Measurements from ENCODE around the gene LGR4. TPM values are rescaled to one million over a fixed set of nuclear protein-coding genes. Genes with fewer than 3 reads are reported as not detected.

LGR4 gene
- total RNA-seq, 1 experiment from 2014 or later: 7.1 TPM

DNA sequence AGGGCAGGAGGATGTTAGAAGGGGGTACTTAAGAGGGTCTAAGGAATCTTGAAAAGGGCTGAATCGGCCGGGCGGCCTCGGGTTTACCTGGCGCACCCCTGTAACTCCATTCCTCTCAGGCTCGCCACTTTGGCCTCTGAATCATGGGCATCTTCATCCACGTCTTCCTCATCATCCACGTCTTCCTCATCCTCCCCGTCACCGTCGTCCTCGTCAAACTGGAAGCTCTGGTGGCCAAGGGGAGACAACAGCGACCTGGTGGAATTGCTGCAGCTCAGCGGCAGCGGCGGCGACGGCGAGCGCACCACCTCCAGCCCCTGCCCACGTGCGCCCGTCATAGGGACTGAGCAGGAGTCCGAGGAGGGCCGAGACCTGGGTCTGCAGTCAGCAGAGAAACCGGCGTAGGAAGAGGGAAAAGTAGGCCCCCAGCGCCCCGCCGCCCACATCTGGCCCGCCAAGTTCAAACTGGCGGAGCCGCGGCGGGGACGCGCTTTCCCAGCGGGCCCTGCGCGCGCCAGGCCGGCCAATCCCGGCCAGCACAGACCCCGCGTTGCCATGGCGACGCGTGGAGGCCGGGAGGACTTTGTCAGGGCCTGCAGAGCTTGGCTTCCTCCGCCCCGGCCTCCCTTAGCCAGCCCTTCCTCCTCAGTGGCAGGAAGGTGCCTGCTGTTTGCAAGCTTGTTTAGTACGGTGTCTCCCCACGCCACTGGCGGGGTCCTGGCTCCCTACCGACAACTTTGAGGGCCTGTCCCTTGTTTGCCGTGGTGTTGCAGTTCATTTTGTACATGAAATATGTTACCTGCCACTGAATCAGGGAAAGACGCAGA, 109.6 kb downstream of the LGR4 start, which contains the start of gene CCDC34 (continued):
- TF ChIP-seq MAX (IDR thresholded peaks at IDR 0.05): peak; percentile 61; the same call in 1 of the 2 replicates
- TF ChIP-seq ZFX (IDR thresholded peaks at IDR 0.05): peak; percentile 85
- TF ChIP-seq SRF (IDR thresholded peaks at IDR 0.05; ENCODE audit: low read depth): no peak
- TF ChIP-seq POLR2A (IDR thresholded peaks at IDR 0.05; ENCODE audit: borderline replicate concordance, extremely low read depth, insufficient read depth, insufficient read length): peak; percentile 58

DNA sequence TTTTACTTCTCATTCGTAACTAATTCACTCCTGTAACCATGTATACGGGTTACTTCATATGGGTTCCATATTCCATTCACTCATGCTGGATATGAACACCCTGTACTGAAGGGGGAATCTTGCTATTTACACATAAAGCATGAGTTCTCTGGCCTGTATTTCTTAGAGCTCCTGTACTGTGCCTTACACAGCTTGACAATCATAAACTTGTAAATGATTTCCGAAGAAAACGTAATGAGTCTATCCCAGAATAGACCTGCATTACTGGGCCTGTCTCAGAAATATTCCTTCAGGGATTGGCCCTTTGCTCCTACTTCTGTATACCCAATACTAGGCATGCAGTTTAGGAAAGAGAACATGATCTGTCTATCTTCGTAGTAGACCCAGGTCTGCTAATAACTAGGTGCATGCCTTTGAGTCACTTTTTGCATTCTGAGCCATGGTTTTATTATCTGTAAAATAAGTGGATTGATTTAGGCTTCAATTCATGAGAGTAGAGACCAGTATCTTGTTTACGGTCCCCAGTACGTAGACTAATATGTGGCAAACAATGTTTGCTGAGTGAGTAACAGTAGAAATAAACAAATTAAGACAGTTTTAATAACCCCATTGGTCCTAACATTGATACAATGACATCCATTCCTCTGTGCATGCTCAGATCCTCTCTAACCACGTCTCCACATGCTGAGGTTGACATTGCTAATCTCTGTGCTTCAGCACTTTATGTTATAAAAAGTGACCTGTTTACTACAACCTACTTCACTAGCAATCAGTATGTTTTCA, 110.8 kb downstream of the LGR4 start:
- Histone ChIP-seq H3K27me3 (ENCODE audit: insufficient read depth, low read length) (no peaks in the 10 kb centered on the region), H3K9me2 (ENCODE audit: insufficient read depth) (no peaks in the 10 kb centered on the region), H3K4me3 (replicated peaks in 1 of 2; ENCODE audit: low read depth in 1 of 2, low read length in 2 of 2) (peak overlapping the region; percentile 73 to 86), H3K27ac (ENCODE audit: low read depth, low read length) (no peak overlapping the region), H3K4me2 (ENCODE audit: low read length) (peak overlapping the region; percentile 93), H3K9me3 (ENCODE audit: control insufficient read depth in 1 of 2, insufficient read depth in 1 of 2, low read depth in 1 of 2, low read length in 2 of 2) (no peaks in the 10 kb centered on the region), H3K79me2 (ENCODE audit: insufficient read depth, low read length) (no peaks in the 10 kb centered on the region), H2AFZ (ENCODE audit: low read depth, low read length, poor library complexity, severe bottlenecking) (no peak overlapping the region), H3K9ac (ENCODE audit: low read length) (peak overlapping the region; percentile 78), H4K20me1 (ENCODE audit: insufficient read depth) (no peaks in the 10 kb centered on the region), H3K4me1 (ENCODE audit: control insufficient read depth in 1 of 2, insufficient read depth in 2 of 2, low read length in 2 of 2) (peaks cover 4 to 23% of the 10 kb centered on the region in 2 experiments; a peak in 3 of 4 replicates), H3K36me3 (ENCODE audit: control insufficient read depth in 1 of 2, insufficient read depth in 2 of 2, low read length in 2 of 2) (no peaks in the 10 kb centered on the region)
- ChIA-PET RAD21 (ENCODE audit: low non-redundant PET in 1 of 2, low total read pairs in 2 of 2, uncharacterized antibody in 2 of 2, unreplicated experiment in 2 of 2) (no interaction called here), CTCF (no interaction called here), POLR2A (no interaction called here)
- intact Hi-C loops (cut with micrococcal nuclease): no loop called here
- DNase-seq (ENCODE audit: low read depth, low spot score) (no peak), ATAC-seq (no peak)
- no TSS peak for BruUV-seq (replicated peaks)
- TF ChIP-seq, protein P1, sequence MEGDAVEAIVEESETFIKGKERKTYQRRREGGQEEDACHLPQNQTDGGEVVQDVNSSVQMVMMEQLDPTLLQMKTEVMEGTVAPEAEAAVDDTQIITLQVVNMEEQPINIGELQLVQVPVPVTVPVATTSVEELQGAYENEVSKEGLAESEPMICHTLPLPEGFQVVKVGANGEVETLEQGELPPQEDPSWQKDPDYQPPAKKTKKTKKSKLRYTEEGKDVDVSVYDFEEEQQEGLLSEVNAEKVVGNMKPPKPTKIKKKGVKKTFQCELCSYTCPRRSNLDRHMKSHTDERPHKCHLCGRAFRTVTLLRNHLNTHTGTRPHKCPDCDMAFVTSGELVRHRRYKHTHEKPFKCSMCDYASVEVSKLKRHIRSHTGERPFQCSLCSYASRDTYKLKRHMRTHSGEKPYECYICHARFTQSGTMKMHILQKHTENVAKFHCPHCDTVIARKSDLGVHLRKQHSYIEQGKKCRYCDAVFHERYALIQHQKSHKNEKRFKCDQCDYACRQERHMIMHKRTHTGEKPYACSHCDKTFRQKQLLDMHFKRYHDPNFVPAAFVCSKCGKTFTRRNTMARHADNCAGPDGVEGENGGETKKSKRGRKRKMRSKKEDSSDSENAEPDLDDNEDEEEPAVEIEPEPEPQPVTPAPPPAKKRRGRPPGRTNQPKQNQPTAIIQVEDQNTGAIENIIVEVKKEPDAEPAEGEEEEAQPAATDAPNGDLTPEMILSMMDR (IDR thresholded peaks at IDR 0.05 in 2 of 3, conservative IDR thresholded peaks at IDR 0.05 in 1 of 3; ENCODE audit: borderline replicate concordance in 1 of 3, insufficient read depth in 1 of 3, low read depth in 2 of 3, low read length in 2 of 3): no peak
- TF ChIP-seq POLR2AphosphoS5 (IDR thresholded peaks at IDR 0.05; ENCODE audit: low read depth, low read length): no peak
- no peak for TF ChIP-seq YY1 (IDR thresholded peaks at IDR 0.05; ENCODE audit: extremely low read depth, insufficient replicate concordance, low read depth, low read length)
- no peak for TF ChIP-seq ZBTB33 (IDR thresholded peaks at IDR 0.05; ENCODE audit: extremely low read depth, insufficient replicate concordance, low read length)
- no peak for TF ChIP-seq JUND (IDR thresholded peaks at IDR 0.05)
- TF ChIP-seq POLR2A (IDR thresholded peaks at IDR 0.05; ENCODE audit: borderline replicate concordance, extremely low read depth, insufficient read depth, insufficient read length): no peak
- TF ChIP-seq TCF7L2 (IDR thresholded peaks at IDR 0.05; ENCODE audit: borderline replicate concordance, extremely low read depth, insufficient read depth, insufficient read length): no peak
- no peak for TF ChIP-seq EGR1 (IDR thresholded peaks at IDR 0.05; ENCODE audit: low read depth)
- TF ChIP-seq CBX3 (IDR thresholded peaks at IDR 0.05; ENCODE audit: low read depth): no peak
- TF ChIP-seq MAX (IDR thresholded peaks at IDR 0.05): no peak
- no peak for TF ChIP-seq FOSL1 (IDR thresholded peaks at IDR 0.05; ENCODE audit: low read depth)
- no peak for TF ChIP-seq EZH2phosphoT487 (IDR thresholded peaks at IDR 0.05; ENCODE audit: borderline replicate concordance)
- no peak for TF ChIP-seq ZNF274 (IDR thresholded peaks at IDR 0.05; ENCODE audit: low read depth, low read length)
- TF ChIP-seq, protein P2, sequence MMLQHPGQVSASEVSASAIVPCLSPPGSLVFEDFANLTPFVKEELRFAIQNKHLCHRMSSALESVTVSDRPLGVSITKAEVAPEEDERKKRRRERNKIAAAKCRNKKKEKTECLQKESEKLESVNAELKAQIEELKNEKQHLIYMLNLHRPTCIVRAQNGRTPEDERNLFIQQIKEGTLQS (IDR thresholded peaks at IDR 0.05): no peak
- TF ChIP-seq ZFX (IDR thresholded peaks at IDR 0.05): no peak
- no peak for TF ChIP-seq SIN3A (IDR thresholded peaks at IDR 0.05; ENCODE audit: low read depth)
